Gastroesophageal sphincter (tissue), 3 donors: ENCODE data around the gene KCNMB2.

ENCODE experiments used
- EP300 ChIP-seq: sonication (generic); formaldehyde crosslinking; IDR thresholded peaks from one replicate; pipeline ENCODE4 v1.6.1; 2017; ENCODE audit warnings: antibody characterized with exemption, mild to moderate bottlenecking
- POLR2A ChIP-seq, 2 donors: fragments of 450-650 bp; IDR thresholded peaks; one replicate each; pipeline ENCODE4 v1.6.1; 2017; ENCODE audit warnings: antibody characterized with exemption in 2 of 2, mild to moderate bottlenecking in 2 of 2, moderate library complexity in 1 of 2
- POLR2AphosphoS5 ChIP-seq: sonication (generic); formaldehyde crosslinking; IDR thresholded peaks from one replicate; pipeline ENCODE4 v1.6.1; 2017; ENCODE audit warnings: antibody characterized with exemption
- TF ChIP-seq, protein P1 (sequence below), 4 experiments: fragments of 200-600 bp in 2 of 4; fragments of 450-650 bp in 2 of 4; sonication (generic) in 1 of 4; IDR thresholded peaks; one replicate each; pipeline ENCODE4 v1.5.1; 2017 to 2019; ENCODE audit warnings: antibody characterized with exemption in 4 of 4, mild to moderate bottlenecking in 2 of 4, moderate library complexity in 2 of 4

DNA sequence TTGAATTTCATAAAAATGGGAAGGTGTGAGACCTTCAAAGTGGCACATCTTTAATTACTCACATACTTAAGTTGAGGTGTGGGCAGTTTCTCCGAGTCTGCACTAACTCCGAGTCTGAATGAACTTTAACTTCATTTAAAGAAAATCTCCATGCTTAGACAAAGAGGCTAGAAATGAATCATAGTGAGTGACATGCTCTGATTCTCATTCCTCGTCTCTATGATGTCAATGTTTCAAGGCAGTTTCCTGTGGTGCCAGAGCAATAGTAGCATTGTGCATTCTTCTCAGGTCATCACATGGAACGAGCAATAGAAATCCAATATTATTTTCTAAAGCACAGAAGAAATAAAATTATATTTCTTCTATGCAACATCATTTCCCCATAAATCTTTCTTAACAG, 224.8 kb downstream of the KCNMB2 start:
- TF ChIP-seq, protein P1, sequence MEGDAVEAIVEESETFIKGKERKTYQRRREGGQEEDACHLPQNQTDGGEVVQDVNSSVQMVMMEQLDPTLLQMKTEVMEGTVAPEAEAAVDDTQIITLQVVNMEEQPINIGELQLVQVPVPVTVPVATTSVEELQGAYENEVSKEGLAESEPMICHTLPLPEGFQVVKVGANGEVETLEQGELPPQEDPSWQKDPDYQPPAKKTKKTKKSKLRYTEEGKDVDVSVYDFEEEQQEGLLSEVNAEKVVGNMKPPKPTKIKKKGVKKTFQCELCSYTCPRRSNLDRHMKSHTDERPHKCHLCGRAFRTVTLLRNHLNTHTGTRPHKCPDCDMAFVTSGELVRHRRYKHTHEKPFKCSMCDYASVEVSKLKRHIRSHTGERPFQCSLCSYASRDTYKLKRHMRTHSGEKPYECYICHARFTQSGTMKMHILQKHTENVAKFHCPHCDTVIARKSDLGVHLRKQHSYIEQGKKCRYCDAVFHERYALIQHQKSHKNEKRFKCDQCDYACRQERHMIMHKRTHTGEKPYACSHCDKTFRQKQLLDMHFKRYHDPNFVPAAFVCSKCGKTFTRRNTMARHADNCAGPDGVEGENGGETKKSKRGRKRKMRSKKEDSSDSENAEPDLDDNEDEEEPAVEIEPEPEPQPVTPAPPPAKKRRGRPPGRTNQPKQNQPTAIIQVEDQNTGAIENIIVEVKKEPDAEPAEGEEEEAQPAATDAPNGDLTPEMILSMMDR (IDR thresholded peaks at IDR 0.05): no peak
- TF ChIP-seq POLR2A (IDR thresholded peaks at IDR 0.05) (no peak), POLR2AphosphoS5 (no peak), EP300 (no peak)
